K562 (cell line): Measurements from ENCODE around the gene ATG13. TPM values are rescaled to one million over a fixed set of nuclear protein-coding genes. Genes with fewer than 3 reads are reported as not detected.
A peak's percentile ranks its signal among the peaks of the same experiment; 100 is the strongest.

ENCODE experiments used
- DNMT1 ChIP-seq: fragments of 450-650 bp; IDR thresholded peaks from 2 replicates; pipeline ENCODE4 v1.6.1; 2016; ENCODE audit warnings: antibody characterized with exemption, mild to moderate bottlenecking
- ELF4 ChIP-seq: fragments of 450-650 bp; formaldehyde crosslinking; IDR thresholded peaks from 2 replicates; pipeline ENCODE4 v1.4.0; 2022; ENCODE audit warnings: missing genetic modification characterization
- GABPB1 ChIP-seq: sonication (generic); formaldehyde crosslinking; IDR thresholded peaks from 2 replicates; pipeline ENCODE4 v1.8.0; 2022; ENCODE audit warnings: mild to moderate bottlenecking, missing genetic modification reagents
- GTF3C2 ChIP-seq: IDR thresholded peaks from 3 replicates; pipeline ENCODE4 v1.6.1; 2011; ENCODE audit warnings: borderline replicate concordance, mild to moderate bottlenecking, moderate library complexity; ENCODE audit not compliant: insufficient read length; ENCODE audit errors: extremely low read depth
- JUN ChIP-seq, 2 experiments: sonication (generic) in 1 of 2; formaldehyde crosslinking in 1 of 2; IDR thresholded peaks; 2 replicates each; pipeline versions ENCODE4 v1.6.1 to v1.8.0; 2012 to 2022; ENCODE audit warnings: borderline replicate concordance in 2 of 2, mild to moderate bottlenecking in 2 of 2, improper control_type of control experiment in 1 of 2, low read depth in 1 of 2, low read length in 1 of 2, missing genetic modification reagents in 1 of 2
- MEF2D ChIP-seq: conservative IDR thresholded peaks from 2 replicates; pipeline ENCODE4 v1.6.1; 2016; ENCODE audit warnings: low read depth, missing genetic modification characterization, missing compliant biosample characterization
- NFIX ChIP-seq: fragments of 250-450 bp; sonication (Bioruptor Pico); IDR thresholded peaks from 2 replicates; pipeline ENCODE4 v1.4.0; 2020; ENCODE audit warnings: low read depth, mild to moderate bottlenecking, moderate library complexity
- NFYB ChIP-seq: IDR thresholded peaks from 2 replicates; pipeline ENCODE4 v1.6.1; 2011; ENCODE audit warnings: mild to moderate bottlenecking, moderate library complexity; ENCODE audit not compliant: insufficient read length; ENCODE audit errors: extremely low read depth
- RBM34 ChIP-seq: fragments of 200-400 bp; formaldehyde crosslinking; IDR thresholded peaks from 2 replicates; pipeline ENCODE4 v1.6.1; 2018; ENCODE audit warnings: low read length, borderline replicate concordance; ENCODE audit not compliant: insufficient read depth
- RCOR1 ChIP-seq, 2 experiments: IDR thresholded peaks; 2 replicates each; pipeline ENCODE4 v1.6.1; 2012; ENCODE audit warnings: low read depth in 2 of 2, low read length in 2 of 2, borderline replicate concordance in 1 of 2, improper control_type of control experiment in 1 of 2
- SIN3B ChIP-seq: fragments of 450-650 bp; IDR thresholded peaks from 2 replicates; pipeline ENCODE4 v1.6.1; 2017; ENCODE audit warnings: low read depth, mild to moderate bottlenecking, moderate library complexity
- SMARCA5 ChIP-seq: fragments of 450-650 bp; IDR thresholded peaks from 2 replicates; pipeline ENCODE4 v1.6.1; 2016
- TAL1 ChIP-seq: fragments of 450-650 bp; IDR thresholded peaks from 2 replicates; pipeline ENCODE4 v1.6.1; 2016; ENCODE audit warnings: mild to moderate bottlenecking
- TFAM ChIP-seq: fragments of 250-450 bp; sonication (Bioruptor Pico); conservative IDR thresholded peaks from 2 replicates; pipeline ENCODE4 v1.5.0; 2021; ENCODE audit warnings: mild to moderate bottlenecking, moderate library complexity
- ZBED1 ChIP-seq: IDR thresholded peaks from 2 replicates; pipeline ENCODE4 v1.6.1; 2014
- ZNF121 ChIP-seq: sonication (generic); formaldehyde crosslinking; conservative IDR thresholded peaks from 2 replicates; pipeline ENCODE4 v1.8.0; 2022; ENCODE audit warnings: missing genetic modification reagents
- ZNF134 ChIP-seq: fragments of 250-450 bp; sonication (Bioruptor Pico); conservative IDR thresholded peaks from 2 replicates; pipeline ENCODE4 v1.4.0; 2020
- ZNF175 ChIP-seq: fragments of 200-800 bp; sonication (Bioruptor generic); IDR thresholded peaks from 2 replicates; pipeline ENCODE4 v1.6.1; 2016; ENCODE audit warnings: low read depth, mild to moderate bottlenecking, missing genetic modification characterization, missing compliant biosample characterization
- polyA plus RNA-seq, 8 experiments: library from polyadenylated mRNA; depleted of rRNA in 4 of 8; stranded (reverse) in 5 of 8; unstranded in 3 of 8; fragments of >200 nt; fragmentation: Nextera tagmentation in 2 of 8; fragmentation: Illumina TruSeq in 1 of 8; extraction: Ambion mirVana in 2 of 8; extraction: Trizol in 1 of 8; gene quantifications; 2 replicates each; pipeline versions ENCODE4 v1.2.1 to v1.2.3, GENCODE V29; 2011 to 2014; ENCODE audit warnings: inconsistent platforms in 1 of 8, missing spikeins in 1 of 8
- total RNA-seq, 7 experiments: library from RNA; depleted of rRNA in 6 of 7; stranded (reverse); fragments of >200 nt in 6 of 7; fragmentation: Illumina TruSeq in 2 of 7; extraction: Trizol in 2 of 7; gene quantifications; 2 replicates each; pipeline versions ENCODE4 v1.2.1 to v1.2.3, GENCODE V29; 2011 to 2021; ENCODE audit warnings: low replicate concordance in 1 of 7
- TF ChIP-seq, protein P1 (sequence below): fragments of 250-450 bp; sonication (Bioruptor Pico); IDR thresholded peaks from 2 replicates; pipeline ENCODE4 v1.4.0; 2020
- TF ChIP-seq, protein P2 (sequence below): fragments of 450-650 bp; IDR thresholded peaks from 2 replicates; pipeline ENCODE4 v1.6.1; 2016; ENCODE audit warnings: borderline replicate concordance

The ATG13 gene
- total and polyA plus RNA-seq, 9 of the 15 experiments (the other 6 are each of a cell fraction or from before 2014, with no cell fraction given) = 13.1 to 61.5 (median 36.5) TPM

DNA sequence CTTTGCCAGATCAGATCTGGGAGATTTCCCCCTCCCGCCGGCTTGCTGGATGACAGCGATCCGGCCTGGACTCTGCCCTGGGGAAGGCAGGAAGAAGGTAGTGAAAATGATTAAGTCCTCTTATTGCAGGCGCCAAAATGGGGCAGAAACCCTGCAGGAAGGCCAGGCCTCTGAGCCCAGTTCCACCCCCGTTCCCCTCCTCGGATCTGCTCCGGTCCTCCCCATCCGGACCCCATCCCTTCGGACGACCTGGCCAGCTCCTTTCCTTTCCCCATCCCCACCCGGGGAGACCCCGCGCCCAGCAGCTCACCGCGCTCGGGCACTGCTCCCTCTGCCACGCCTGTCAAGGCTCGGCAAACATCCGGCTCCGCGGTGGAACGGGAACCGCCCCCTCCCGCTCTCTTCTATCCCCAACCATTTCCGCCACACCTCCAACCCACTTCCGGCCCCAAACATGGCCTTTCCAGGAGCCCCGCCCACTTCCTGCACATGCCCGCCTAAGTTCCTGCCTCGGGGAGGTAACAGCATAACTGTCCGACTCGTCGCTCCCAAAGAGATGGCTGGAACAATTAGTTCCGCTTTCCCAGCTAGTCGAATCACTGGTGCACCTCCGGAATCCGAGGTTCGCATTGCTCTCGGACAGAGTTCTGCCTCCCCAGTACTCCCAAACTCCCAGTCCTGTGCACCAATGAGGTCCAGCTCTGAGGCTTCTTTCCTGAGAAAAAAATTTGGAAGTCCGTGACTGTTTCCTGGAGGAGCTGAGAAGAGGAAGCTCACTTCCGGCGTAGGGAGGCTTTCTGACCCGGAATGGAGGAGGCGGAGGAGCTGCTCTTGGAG is 83.1 kb downstream of the ATG13 start, which contains the start of the genes ARHGAP1 and ZNF408 (continued):
- TF ChIP-seq GABPB1 (CRISPR knock-in tag) (peak; percentile 99), DNMT1 (no peak), SIN3B (peak; percentile 98), ZBED1 (no peak), NFIX (CRISPR knock-in tag) (no peak), TAL1 (peak; percentile 27; the same call in 1 of the 2 replicates), ZNF121 (CRISPR knock-in tag) (no peak), ELF4 (CRISPR knock-in tag) (peak; percentile 73), JUN (IDR thresholded peaks at IDR 0.05; ENCODE audit: borderline replicate concordance, low read depth, low read length) (0 out of 2 replicates have a peak, but pooled peaks have one; percentile 6), JUN (CRISPR knock-in tag; IDR thresholded peaks at IDR 0.05; ENCODE audit: borderline replicate concordance) (0 out of 2 replicates have a peak, but pooled peaks have one; percentile 42), NFYB (no peak), ZNF175 (CRISPR knock-in tag) (no peak), ZNF134 (CRISPR knock-in tag) (no peak), MEF2D (tag) (peak; percentile 66; the same call in 1 of the 2 replicates), SMARCA5 (no peak), GTF3C2 (no peak), TFAM (CRISPR knock-in tag) (no peak), RBM34 (no peak), RCOR1 (IDR thresholded peaks at IDR 0.05; ENCODE audit: borderline replicate concordance in 1 of 2, low read depth in 2 of 2, low read length in 2 of 2) (peak in 1 of 2 experiments; percentile 36; a peak in 1 of 4 replicates)
- TF ChIP-seq, protein P1, sequence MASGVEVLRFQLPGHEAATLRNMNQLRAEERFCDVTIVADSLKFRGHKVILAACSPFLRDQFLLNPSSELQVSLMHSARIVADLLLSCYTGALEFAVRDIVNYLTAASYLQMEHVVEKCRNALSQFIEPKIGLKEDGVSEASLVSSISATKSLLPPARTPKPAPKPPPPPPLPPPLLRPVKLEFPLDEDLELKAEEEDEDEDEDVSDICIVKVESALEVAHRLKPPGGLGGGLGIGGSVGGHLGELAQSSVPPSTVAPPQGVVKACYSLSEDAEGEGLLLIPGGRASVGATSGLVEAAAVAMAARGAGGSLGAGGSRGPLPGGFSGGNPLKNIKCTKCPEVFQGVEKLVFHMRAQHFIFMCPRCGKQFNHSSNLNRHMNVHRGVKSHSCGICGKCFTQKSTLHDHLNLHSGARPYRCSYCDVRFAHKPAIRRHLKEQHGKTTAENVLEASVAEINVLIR (CRISPR knock-in tag) = peak; percentile 51; the same call in 1 of the 2 replicates
- TF ChIP-seq, protein P2, sequence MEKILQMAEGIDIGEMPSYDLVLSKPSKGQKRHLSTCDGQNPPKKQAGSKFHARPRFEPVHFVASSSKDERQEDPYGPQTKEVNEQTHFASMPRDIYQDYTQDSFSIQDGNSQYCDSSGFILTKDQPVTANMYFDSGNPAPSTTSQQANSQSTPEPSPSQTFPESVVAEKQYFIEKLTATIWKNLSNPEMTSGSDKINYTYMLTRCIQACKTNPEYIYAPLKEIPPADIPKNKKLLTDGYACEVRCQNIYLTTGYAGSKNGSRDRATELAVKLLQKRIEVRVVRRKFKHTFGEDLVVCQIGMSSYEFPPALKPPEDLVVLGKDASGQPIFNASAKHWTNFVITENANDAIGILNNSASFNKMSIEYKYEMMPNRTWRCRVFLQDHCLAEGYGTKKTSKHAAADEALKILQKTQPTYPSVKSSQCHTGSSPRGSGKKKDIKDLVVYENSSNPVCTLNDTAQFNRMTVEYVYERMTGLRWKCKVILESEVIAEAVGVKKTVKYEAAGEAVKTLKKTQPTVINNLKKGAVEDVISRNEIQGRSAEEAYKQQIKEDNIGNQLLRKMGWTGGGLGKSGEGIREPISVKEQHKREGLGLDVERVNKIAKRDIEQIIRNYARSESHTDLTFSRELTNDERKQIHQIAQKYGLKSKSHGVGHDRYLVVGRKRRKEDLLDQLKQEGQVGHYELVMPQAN = peak; percentile 98
